ENCODE results near the gene KRTAP5-9.
"Not testable (repeated sequence)": the region's sequence is repeated elsewhere in the genome, so short reads cannot be mapped to it uniquely, and the experiment has no call there.

The KRTAP5-9 gene, protein sequence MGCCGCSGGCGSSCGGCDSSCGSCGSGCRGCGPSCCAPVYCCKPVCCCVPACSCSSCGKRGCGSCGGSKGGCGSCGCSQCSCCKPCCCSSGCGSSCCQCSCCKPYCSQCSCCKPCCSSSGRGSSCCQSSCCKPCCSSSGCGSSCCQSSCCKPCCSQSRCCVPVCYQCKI

GRCh38 chr11:71548120-71548519 is at the start of gene KRTAP5-9:
KRTAP5-9 (plus strand) TSS chr11:71548420; CDS start chr11:71548658, 238 bp downstream.
- DNase-seq: no peak

DNA sequence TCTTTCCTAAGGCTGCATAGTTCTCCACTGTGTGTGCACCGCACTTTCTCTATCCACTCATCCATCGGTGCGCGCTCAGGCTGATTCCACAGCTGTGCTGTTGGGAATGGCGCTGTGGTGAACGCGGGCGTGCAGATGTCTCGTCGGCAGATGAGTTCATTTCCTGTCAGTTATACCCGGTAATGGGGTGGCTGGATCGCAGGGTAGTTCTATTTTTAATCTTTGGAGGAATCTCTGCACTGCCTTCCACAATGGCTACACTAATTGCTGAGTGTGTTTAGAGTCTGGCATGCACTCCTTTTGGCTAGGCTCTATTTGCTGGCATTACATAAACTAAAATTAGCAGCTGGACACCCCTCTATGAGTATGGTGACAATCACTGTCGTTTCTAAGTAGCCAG is 49.1 kb upstream of the KRTAP5-9 start:
- DNase-seq: no peak

DNA sequence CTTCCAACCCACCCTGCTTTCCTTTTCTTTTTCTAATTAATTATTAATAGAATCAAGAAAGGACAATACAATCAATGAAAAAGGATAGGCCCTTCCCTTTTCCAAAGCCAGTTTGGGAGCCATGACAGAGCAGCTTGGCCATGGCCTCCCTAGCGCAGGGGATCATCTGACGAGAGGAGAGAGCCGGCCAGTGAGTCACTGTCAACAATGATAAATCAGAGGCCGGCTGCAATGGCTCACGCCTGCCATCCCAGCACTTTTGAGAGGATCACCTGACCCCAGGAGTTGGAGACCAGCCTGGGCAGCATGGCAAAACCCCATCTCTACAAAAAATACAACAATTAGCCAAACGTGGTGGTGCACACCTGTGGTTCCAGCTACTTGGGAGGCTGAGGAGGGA is 48.7 kb upstream of the KRTAP5-9 start:
- DNase-seq: no peak

GRCh38 chr11:71500601-71501021 is 47.6 kb upstream of the KRTAP5-9 start:
- no peak for DNase-seq

- no peak for DNase-seq
Observed at GRCh38 chr11:71501071-71501985, 46.9 kb upstream of the KRTAP5-9 start.

- no peak for DNase-seq
Observed at GRCh38 chr11:71502026-71502425, 46.2 kb upstream of the KRTAP5-9 start.

GRCh38 chr11:71502871-71503435 is 45.3 kb upstream of the KRTAP5-9 start:
- no peak for DNase-seq

GRCh38 chr11:71504531-71504930 is 43.7 kb upstream of the KRTAP5-9 start:
- DNase-seq: no peak

GRCh38 chr11:71505001-71505400 is 43.2 kb upstream of the KRTAP5-9 start:
- no peak for DNase-seq

DNA sequence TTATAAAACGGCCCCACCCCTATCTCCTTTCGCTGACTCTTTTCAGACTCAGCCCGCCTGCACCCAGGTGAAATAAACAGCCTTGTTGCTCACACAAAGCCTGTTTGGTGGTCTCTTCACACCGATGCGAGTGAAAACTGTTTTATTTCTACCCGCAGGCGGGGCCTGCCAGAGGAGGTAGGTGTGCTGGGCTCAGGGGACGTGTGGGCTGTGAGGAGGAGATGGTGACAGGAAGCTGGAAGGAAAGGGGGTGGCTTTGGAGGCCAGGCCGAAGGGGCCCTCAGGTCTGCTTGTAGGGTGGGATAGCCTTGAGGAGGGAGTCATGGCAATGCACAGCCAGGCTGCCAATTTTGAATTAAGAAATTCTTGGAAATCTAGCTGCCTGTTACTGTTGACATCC is 42.4 kb upstream of the KRTAP5-9 start:
- DNase-seq: no peak

DNA sequence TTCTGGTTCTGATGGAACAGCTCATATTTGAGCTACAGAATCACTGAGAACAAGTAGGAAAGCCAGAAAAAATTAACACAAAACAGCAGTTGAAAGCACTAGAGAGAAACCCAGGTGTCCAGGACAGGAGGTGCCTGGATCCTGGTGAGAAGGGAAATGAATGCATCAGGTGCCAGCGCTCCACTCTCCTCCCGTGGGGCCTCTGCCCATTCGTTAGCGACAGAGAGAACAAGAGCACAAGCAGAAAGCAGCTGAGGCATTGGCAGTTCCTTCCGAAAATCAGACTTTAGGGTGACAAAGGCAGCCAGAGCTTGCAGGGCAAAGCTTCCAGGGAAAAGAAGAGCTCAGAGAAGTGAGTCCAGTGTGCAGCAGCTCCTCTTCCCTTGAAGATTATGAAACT is 41.1 kb upstream of the KRTAP5-9 start:
- DNase-seq: no peak

GRCh38 chr11:71518506-71519471 is 29.4 kb upstream of the KRTAP5-9 start:
- DNase-seq: no peak

- DNase-seq: no peak
Observed at GRCh38 chr11:71519546-71519945, 28.7 kb upstream of the KRTAP5-9 start.

DNA sequence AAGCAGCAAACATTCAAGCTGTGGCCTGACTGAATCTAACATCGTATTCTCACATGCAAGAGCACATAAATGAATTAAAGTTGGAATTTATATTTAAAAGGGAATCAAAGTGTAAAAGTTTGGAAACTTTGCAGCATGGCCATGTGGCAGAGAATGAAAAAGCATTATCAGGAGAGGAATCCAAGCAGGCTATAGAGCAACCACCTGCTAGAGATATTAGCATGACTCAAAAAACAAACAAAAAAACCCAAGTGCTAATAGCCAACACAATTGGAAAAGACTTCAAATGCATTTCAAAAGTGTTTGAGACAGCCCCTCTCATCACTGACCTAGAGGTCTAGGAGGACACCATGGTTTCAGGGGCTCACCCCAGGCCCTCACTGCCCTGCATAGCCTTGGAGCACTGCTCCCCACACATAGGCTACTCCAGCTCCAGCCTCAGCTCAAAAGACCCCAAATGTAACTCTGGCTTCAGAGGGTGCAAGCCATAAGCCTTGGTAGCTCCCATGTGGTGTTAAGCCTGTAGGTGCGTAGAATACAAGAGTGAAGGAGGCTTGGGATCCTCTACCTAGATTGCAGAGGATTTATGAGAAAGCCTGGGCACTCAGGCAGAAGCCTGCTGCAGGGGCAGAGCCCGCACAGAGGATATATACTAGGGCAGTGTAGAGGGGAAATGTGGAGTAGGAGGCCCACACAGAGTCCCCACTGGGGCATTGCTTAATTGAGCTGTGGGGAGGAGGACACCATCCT is 22.9 kb upstream of the KRTAP5-9 start:
- DNase-seq: no peak

- no peak for DNase-seq
Observed at GRCh38 chr11:71525938-71526495, 22.2 kb upstream of the KRTAP5-9 start.

DNA sequence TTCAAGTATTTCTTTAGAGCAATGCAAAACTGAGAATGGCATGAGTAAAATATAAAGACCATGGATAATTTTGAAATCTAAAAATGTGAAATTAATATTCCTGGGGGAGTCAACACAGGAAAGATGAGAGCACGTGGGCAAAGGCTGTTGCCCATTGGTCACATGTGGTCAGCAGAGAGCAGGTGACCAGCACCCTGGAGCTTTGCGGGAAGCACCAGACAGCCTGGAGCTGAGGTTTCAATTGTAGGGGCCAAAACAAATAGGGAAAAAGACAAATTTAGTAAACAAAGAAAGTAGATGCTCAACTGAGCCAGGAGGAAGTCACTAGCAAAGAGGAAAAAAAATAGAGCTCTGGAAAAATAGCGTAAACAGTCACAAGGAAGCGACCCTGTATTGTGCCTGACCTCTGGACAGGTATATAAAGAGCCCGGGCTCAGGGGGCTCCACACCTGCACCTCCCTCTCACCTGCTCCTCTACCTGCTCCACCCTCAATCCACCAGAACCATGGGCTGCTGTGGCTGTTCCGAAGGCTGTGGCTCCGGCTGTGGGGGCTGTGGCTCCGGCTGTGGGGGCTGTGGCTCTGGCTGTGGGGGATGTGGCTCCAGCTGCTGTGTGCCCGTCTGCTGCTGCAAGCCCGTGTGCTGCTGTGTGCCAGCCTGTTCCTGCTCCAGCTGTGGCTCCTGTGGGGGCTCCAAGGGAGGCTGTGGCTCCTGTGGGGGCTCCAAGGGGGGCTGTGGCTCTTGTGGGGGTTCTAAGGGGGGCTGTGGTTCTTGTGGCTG is 21.2 kb upstream of the KRTAP5-9 start, which contains the start of gene KRTAP5-7:
TSS of gene KRTAP5-7 (plus strand) at position 472 of the 780 bp plus-strand sequence. CDS start at position 506, 34 bp downstream.
- DNase-seq: not testable (repeated sequence)

GRCh38 chr11:71527576-71528210 is 20.5 kb upstream of the KRTAP5-9 start:
- no peak for DNase-seq

GRCh38 chr11:71530602-71531001 is 17.6 kb upstream of the KRTAP5-9 start:
- no peak for DNase-seq

DNA sequence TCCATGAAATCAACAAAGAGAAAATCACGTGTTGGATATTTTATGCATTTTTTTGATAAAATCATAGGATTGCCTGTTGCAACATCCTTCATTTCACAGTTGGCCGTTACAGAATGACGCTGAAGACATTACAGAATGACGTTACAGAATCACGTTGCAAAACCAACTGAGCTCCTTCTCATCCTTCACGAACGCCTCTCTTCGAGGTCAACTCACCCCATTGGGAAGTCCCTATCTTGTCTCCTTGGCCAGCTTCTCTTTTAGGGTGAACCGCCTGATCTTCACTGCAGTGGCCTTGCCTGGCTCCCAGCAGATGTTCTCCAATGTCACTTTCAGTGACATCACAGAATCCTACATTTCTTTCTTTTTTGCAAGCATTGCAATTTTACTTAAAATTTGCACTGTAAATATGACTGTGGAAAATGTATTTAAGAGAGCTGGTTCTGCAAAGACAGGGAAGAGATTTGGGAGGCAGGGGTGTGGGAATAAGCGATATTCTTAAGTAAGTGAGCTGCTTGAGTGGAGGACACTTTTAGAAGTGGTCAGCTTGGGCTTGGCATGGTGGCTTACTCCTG is 16.1 kb upstream of the KRTAP5-9 start:
- no peak for DNase-seq
